HG03521 (cell line): ENCODE data around the gene MCCC2.
"Not testable (repeated sequence)": the region's sequence is repeated elsewhere in the genome, so short reads cannot be mapped to it uniquely, and the experiment has no call there.

ENCODE experiments used
- ATAC-seq: cut with Tn5 transposase; IDR thresholded peaks from one replicate; pipeline ENCODE4 v1.9.1; 2021; ENCODE audit warnings: mild to moderate bottlenecking, moderate library complexity; ENCODE audit not compliant: unreplicated experiment

The MCCC2 gene

GRCh38 chr5:71586941-71587765 is at the start of gene MCCC2:
Gene MCCC2 (plus strand): TSS chr5:71587340. CDS start chr5:71587426, 86 bp downstream.
- peak; percentile 98 for ATAC-seq

GRCh38 chr5:71537687-71538086 is 49.5 kb upstream of the MCCC2 start:
- no peak for ATAC-seq

- not testable (repeated sequence) for ATAC-seq
Measured at GRCh38 chr5:71550885-71551284, 36.3 kb upstream of the MCCC2 start.

DNA sequence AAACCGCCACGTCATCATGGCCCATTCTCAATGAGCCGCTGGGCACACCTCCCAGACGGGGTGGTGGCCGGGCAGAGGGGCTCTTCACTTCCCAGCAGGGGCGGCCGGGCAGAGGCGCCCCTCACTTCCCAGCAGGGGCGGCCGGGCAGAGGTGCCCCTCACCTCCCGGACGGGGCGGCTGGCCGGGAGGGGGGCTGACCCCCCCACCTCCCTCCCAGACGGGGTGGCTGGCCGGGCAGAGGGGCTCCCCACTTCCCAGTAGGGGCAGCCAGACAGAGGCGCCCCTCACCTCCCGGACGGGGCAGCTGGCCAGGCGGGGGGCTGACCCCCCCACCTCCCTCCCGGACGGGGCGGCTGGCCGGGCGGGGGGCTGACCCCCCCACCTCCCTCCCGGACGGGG is 35.6 kb upstream of the MCCC2 start:
- ATAC-seq = not testable (repeated sequence)

DNA sequence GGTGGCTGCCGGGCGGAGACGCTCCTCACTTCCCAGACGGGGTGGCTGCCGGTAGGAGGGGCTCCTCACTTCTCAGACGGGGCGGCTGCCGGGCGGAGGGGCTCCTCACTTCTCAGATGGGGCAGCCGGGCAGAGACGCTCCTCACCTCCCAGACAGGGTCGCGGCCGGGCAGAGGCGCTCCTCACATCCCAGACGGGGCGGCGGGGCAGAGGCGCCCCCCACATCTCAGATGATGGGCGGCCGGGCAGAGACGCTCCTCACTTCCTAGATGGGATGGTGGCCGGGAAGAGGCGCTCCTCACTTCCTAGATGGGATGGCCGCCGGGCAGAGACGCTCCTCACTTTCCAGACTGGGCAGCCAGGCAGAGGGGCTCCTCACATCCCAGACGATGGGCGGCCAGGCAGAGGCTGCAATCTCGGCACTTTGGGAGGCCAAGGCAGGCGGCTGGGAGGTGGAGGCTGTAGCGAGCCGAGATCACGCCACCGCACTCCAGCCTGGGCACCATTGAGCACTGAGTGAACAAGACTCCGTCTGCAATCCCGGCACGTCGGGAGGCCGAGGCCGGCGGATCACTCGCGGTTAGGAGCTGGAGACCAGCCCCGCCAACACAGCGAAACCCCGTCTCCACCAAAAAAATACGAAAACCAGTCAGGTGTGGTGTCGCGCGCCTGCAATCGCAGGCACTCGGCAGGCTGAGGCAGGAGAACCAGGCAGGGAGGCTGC is 35.0 kb upstream of the MCCC2 start:
- not testable (repeated sequence) for ATAC-seq

GRCh38 chr5:71563161-71563560 is 24.0 kb upstream of the MCCC2 start:
- no peak for ATAC-seq

GRCh38 chr5:71564895-71565294 is 22.2 kb upstream of the MCCC2 start:
- ATAC-seq = no peak

- no peak for ATAC-seq
Measured at GRCh38 chr5:71569748-71570509, 17.2 kb upstream of the MCCC2 start.

DNA sequence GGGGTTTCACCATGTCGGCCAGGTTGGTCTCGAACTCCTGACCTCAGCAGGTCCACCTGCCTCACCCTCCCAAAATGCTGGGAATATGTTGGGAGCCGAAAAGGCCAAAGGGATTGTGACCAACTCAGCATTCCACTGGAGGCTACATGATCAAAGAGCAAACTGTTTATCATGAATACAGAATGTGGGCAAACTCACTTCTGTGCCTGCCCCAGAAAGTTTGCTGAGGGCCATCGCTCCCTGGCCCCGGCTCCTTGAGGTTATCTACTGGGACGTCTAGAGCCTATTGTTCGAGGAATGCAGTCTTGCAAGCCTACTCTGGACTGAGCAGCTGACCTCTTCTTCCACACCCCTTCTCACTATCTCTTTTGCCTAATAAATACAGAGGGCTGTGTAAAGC is 15.3 kb upstream of the MCCC2 start:
- not testable (repeated sequence) for ATAC-seq

DNA sequence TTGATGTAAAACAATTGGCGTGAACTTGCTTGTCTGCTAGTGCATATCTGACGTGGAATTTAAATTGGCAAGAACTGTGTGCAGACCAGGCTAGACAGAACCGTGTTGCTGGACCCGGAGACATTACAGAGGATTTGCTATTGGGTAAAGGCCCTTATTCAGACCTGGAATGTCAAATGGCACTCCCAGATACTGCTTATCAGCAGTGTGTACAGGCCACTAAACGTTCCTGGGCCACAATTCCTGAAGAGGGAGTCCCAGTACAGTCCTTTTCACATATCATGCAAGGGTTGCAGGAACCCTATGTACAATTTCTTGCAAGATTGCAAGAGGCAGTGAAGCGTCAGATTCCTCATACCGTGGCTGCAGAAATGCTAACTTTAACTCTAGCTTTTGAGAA is 13.5 kb upstream of the MCCC2 start:
- no peak for ATAC-seq

DNA sequence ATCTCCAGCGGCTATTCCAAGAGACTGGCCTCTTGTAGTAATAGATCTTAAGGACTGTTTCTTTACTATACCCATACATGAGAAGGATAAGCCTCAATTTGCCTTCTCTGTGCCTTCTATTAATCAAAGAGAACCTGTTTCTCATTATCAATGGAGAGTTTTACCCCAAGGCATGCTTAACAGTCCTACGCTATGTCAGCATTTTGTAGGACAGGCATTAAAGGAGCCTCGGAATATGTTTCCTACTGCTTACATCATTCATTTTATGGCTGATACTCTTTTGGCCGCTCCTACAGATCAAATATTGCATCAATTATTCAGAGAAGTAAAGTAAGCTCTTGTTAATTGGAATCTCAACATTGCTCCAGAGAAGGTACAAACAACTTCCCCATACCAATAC is 11.6 kb upstream of the MCCC2 start:
- ATAC-seq = not testable (repeated sequence)

DNA sequence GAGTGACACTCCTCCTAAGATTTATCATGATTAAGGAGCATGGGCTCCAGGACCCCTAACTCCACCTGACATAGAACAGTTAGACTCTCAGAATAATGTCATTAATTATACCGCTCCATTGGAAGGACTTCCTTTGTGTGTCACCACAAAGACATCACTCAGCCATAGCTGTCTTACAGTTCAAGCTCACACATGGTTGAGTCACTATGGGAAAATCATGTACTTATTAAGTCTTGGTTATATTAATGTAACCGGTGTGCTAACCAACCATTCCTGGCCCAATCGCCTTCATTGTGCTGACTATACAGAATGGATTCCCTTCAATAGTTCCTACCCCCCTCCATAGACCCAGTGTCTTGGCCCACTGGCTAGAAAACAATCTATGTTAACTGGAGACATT is 10.9 kb upstream of the MCCC2 start:
- ATAC-seq = no peak

DNA sequence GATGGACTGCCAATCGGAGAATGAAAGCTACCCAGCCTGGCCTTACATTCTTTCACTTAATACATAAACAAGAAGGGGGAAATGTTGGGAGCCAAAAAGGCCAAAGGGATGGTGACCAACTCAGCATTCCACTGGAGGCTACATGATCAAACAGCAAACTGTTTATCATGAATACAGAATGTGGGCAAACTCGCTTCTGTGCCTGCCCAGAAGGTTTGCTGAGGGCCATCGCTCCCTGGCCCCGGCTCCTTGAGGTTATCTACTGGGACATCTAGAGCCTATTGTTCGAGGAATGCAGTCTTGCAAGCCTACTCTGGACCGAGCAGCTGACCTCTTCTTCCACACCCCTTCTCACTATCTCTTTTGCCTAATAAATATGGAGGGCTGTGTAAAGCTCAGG is 9.3 kb upstream of the MCCC2 start:
- not testable (repeated sequence) for ATAC-seq

DNA sequence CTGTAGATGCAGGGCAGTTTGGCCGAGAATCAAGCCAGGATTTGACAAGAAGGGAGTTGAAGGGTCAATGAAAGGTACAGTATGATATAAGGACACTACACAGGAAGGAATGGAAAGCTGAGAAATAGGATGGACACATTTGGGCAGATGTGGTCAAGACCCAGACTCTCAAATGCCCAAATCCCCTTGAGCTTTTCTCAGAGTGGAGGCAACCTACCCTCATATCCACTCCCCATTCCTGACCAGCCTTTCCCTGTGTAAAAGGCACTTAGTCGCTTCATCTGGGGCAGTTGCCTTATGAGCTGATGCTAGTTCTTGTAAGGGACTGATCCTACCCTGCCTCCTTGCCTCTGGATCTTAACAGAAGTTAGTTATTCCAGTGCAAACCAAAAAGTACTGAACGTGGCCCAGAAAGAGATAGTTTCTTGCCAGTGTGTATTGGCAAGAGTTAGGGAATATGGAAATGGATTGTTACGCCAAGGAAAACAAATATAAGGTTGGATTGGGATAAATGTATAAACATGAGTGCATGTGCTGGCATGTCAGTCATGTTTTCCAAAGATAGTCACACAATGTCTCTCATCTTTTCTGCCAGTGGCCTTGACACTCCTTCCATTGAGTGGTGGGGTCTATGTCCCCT is 4.1 kb upstream of the MCCC2 start:
- no peak for ATAC-seq

DNA sequence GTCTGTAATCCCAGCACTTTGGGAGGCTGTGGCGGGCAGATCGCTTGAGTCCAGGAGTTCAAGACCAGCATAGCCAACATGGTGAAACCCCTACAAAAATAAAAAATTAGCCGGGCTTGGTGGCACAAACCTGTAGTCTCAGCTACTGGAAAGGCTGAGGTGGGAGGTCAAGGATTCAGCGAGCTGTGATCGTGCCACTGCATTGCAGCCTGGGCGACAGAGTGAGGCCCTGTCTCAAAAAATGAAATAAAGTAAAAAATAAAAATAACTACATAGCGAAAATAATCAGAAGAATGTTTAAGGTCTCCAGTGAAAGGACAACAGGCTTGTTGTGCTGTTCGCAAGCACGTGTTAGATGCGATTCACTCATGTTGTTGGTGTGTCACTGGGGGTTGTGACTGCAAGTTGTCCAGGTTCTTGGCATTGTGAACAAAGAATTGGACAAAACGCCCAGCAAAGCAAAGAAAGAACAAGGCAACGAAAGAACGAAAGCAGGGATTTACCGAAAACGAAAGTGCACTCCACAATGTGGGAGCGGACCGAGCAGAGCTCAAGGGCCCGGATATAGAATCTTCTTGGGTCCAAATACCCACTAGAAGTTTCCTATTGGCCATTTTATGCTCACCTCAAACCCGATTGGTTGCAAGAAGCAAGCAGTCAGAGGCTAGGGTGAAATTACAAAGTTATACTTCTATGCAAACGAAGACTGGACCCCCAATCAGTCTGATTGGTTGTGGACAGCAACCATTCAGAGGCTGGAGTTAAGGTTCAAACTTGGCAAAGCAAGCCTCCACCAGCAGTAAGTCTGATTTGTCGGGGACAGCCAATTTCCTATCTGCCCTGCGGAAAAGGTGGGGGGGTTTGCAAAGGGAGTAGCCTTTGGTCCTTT is 844 bp upstream of the MCCC2 start:
- ATAC-seq = no peak

DNA sequence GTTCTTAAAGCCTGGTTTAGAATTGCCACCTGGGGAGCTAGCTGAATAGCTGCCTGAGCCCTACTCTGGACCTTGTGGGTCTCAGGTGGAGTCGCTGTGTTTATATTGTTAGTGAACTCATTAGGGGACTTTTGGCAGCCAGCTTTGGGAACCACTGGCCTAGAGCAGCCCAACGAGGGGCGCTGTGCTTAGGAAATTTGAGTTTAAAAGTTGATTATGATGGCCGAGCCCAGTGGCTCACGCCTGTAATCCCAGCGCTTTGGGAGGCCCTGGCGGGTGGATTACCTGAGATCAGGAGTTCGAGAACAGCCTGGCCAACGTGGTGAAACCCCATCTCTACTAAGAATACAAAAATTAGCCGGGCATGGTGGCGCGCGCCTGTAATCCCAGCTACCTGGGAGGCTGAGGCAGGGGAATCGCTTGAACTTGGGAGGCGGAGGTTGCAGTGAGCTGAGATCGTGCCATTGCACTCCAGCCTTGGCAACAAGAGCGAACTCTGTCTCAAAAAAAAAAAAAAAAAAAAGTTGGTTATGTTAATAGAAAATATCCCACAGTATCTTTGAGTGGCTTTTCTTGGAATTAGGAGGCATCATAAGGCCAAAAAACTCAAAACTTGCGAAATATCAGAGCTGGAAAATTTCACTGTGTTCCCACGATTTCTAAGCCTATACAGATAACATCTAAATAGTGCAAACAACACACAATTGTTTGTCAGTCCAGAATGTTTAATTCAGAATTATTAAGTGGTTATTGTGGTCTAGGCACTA is 809 bp downstream of the MCCC2 start:
- peak; percentile 1 for ATAC-seq

DNA sequence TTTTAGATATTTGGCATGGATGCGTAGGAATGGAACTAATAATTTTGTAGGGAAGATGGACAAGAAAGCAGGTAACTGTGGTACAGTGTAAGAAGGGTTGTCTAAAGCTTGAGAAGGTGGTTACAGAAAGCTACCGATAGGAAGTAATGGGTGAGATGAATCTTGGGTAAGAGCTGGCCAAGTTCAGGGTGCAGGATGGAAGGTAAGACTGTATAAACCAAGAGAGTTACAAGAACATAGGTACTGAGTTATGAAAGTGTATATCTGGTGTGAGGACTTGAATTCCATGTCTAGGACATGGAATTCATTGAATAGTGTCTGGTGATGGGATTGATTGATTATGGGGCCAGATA is 1.4 kb downstream of the MCCC2 start:
- ATAC-seq = no peak

- ATAC-seq = no peak
Measured at GRCh38 chr5:71589903-71590302, 2.8 kb downstream of the MCCC2 start.

GRCh38 chr5:71591100-71591499 is 4.0 kb downstream of the MCCC2 start:
- ATAC-seq = no peak
